ENCODE measurements around the gene ANKRD44.

The ANKRD44 gene

GRCh38 chr2:197207598-197207997, 103.0 kb downstream of the ANKRD44 start:
- DNase-seq (ENCODE audit: low read depth), result no peak

GRCh38 chr2:197207106-197207505, 103.5 kb downstream of the ANKRD44 start:
- DNase-seq (ENCODE audit: low read depth), result no peak

- peak; percentile 43 for DNase-seq (ENCODE audit: low read depth)
These were observed 104.9 kb downstream of the ANKRD44 start for GRCh38 chr2:197205585-197206215.

- DNase-seq (ENCODE audit: low read depth), result no peak
These were observed 105.9 kb downstream of the ANKRD44 start for GRCh38 chr2:197204519-197205250.

GRCh38 chr2:197201874-197202273, 108.7 kb downstream of the ANKRD44 start:
- no peak for DNase-seq (ENCODE audit: low read depth)

GRCh38 chr2:197200762-197201058, 109.9 kb downstream of the ANKRD44 start:
- no peak for DNase-seq (ENCODE audit: low read depth)

GRCh38 chr2:197200051-197200761, 110.4 kb downstream of the ANKRD44 start:
- DNase-seq (ENCODE audit: low read depth), result no peak

GRCh38 chr2:197198890-197199289, 111.7 kb downstream of the ANKRD44 start:
- peak; percentile 77 for DNase-seq (ENCODE audit: low read depth)

GRCh38 chr2:197197895-197198311, 112.7 kb downstream of the ANKRD44 start:
- DNase-seq (ENCODE audit: low read depth), result no peak

GRCh38 chr2:197196541-197197180, 113.9 kb downstream of the ANKRD44 start:
- DNase-seq (ENCODE audit: low read depth), result no peak

- no peak for DNase-seq (ENCODE audit: low read depth)
These were observed 115.1 kb downstream of the ANKRD44 start for GRCh38 chr2:197195518-197195917.

- DNase-seq (ENCODE audit: low read depth), result peak; percentile 41
These were observed 118.6 kb downstream of the ANKRD44 start for GRCh38 chr2:197191940-197192322.

GRCh38 chr2:197191177-197191939, 119.2 kb downstream of the ANKRD44 start:
- DNase-seq (ENCODE audit: low read depth), result no peak

- no peak for DNase-seq (ENCODE audit: low read depth)
These were observed 120.5 kb downstream of the ANKRD44 start for GRCh38 chr2:197190100-197190432.

- DNase-seq (ENCODE audit: low read depth), result no peak
These were observed 121.0 kb downstream of the ANKRD44 start for GRCh38 chr2:197189426-197190099.

GRCh38 chr2:197185676-197186075, 124.9 kb downstream of the ANKRD44 start:
- DNase-seq (ENCODE audit: low read depth), result no peak

- DNase-seq (ENCODE audit: low read depth), result no peak
These were observed 125.5 kb downstream of the ANKRD44 start for GRCh38 chr2:197184959-197185586.

GRCh38 chr2:197183355-197183754, 127.2 kb downstream of the ANKRD44 start:
- no peak for DNase-seq (ENCODE audit: low read depth)

GRCh38 chr2:197182668-197183067, 127.9 kb downstream of the ANKRD44 start:
- no peak for DNase-seq (ENCODE audit: low read depth)

- DNase-seq (ENCODE audit: low read depth), result no peak
These were observed 129.1 kb downstream of the ANKRD44 start for GRCh38 chr2:197181491-197181890.

All from activated T-helper 9 cell treated with anti-CD3 and anti-CD28 coated beads, Interleukin-2, amount 50 U/mL, for 16 hours (primary cell).